ENCODE data around the gene DBP.

The DBP gene

DNA sequence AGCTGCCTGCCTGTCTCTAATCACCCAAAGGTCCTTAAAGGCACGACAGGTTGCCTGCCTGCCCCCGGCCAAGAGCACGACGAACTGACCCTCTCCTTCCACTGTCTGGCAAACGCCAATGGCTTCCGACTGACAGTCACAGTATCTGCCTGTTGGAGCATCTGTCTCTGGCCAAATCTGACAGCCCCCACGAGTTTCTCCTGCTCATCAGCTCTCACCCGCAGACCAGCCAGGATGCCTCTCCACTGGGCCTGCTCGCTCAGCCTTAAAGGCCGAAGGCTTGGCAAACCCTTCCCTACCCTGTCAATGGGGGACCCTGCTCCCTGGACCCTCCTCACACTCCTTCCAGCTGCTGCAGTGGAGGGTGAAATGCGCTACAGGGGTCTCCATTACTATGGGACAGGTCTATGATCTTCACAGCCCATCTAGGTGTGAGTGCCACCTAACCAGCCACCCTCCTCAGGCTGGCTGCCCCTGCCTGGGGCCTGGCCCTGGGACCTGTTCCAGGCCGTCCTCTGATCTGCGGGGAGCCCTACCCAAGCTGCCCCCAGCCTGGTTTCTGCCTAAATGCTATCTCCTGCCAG lies 23.2 kb downstream of the DBP start:
- ChIA-PET CTCF (interaction anchor here (0.5 to 0.9 kb wide), 2 partner anchors 21 to 299 kb away, joined by 3 read pairs; no protein-coding TSS in a partner anchor), POLR2A (interaction anchor here (0.6 to 3.8 kb wide), 8 partner anchors 9 to 27 kb away, joined by 3 to 28 read pairs (median 5); no protein-coding TSS in a partner anchor)
- no peak overlapping the region for H3K4me3 ChIP-seq (ENCODE audit: low read depth, low read length)
- no peaks in the 10 kb centered on the region for H3K9me3 ChIP-seq (ENCODE audit: control insufficient read depth, insufficient read depth, low read depth, low read length)
- TF ChIP-seq SCRT2 (tag by site-specific recombination; IDR thresholded peaks at IDR 0.05) (peak; percentile 81), SCRT1 (tag by site-specific recombination; IDR thresholded peaks at IDR 0.05; ENCODE audit: borderline replicate concordance) (0 out of 2 replicates have a peak, but pooled peaks have one; percentile 58), EGR2 (tag by site-specific recombination; IDR thresholded peaks at IDR 0.05; ENCODE audit: low read depth) (no peak)
- H3K36me3 ChIP-seq (ENCODE audit: control insufficient read depth in 2 of 2, insufficient read depth in 1 of 2, low read length in 2 of 2), result peaks cover 14 to 40% of the 10 kb centered on the region in 2 experiments
- peaks cover 27% of the 10 kb centered on the region for H3K4me1 ChIP-seq (ENCODE audit: control insufficient read depth, insufficient read depth, low read length)
- H3K27ac ChIP-seq (ENCODE audit: extremely low read depth, low read depth, low read length), result peak overlapping the region; percentile 100

DNA sequence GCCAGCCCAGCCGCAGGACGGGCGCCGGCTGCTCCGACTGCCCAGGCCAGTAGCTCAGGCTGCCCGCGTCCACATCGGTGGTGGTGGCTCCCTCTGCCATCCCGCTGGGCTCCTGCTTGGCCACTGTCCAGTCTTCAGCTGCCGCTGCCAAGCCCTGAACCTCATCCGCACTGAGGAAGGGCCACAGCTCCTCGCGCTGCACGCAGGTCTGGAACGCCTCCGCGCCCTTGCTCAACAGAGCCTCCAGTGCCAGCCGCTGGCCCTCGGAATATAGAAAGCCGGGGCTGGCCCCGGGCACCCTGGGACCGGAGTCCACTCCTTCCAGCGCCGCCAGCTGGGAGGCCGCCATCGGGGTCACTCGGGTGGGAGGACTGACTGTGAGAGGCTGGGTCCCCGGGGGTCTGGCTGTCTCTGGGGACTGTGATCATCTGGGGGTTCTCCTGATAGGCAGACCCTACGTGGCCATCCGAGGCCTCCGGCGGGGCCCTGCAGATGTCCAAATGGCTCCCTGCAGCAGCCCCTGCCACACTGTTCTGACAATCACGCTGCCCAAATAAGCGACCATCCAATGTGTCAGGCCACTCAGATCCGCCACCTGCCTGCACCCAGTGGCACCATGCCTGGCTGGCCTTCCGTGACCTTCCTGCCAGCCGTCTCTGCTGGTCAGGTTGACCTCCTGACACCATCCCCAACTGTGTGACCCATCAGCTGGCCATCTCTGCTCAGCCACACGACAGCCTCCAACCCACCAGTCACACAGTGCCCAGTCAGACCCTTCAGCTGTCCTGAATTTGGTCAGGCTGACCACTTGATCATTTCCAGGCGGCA lies 23.9 kb downstream of the DBP start:
- ChIA-PET CTCF (interaction anchor here (0.9 to 1.0 kb wide), 2 partner anchors 24 to 299 kb away, joined by 3 to 5 read pairs; no protein-coding TSS in a partner anchor), POLR2A (interaction anchor here (0.5 to 3.7 kb wide), 6 partner anchors 8 to 27 kb away, joined by 3 to 28 read pairs (median 4); no protein-coding TSS in a partner anchor)
- Histone ChIP-seq H3K9me3 (ENCODE audit: control insufficient read depth, insufficient read depth, low read depth, low read length) (no peaks in the 10 kb centered on the region), H3K4me3 (ENCODE audit: low read depth, low read length) (no peak overlapping the region), H3K4me1 (ENCODE audit: control insufficient read depth, insufficient read depth, low read length) (peaks cover 27% of the 10 kb centered on the region), H3K36me3 (ENCODE audit: control insufficient read depth in 2 of 2, insufficient read depth in 1 of 2, low read length in 2 of 2) (peaks cover 14 to 35% of the 10 kb centered on the region in 2 experiments), H3K27ac (ENCODE audit: extremely low read depth, low read depth, low read length) (peak overlapping the region; percentile 1; the same call in 1 of the 2 replicates)
- no peak for TF ChIP-seq ZNF2 (tag by site-specific recombination; IDR thresholded peaks at IDR 0.05)
- no peak for TF ChIP-seq ZFP3 (tag by site-specific recombination; IDR thresholded peaks at IDR 0.05; ENCODE audit: low read depth)
- no peak for TF ChIP-seq ZBTB48 (tag by site-specific recombination; IDR thresholded peaks at IDR 0.05)
- no peak for TF ChIP-seq ZEB2 (tag by site-specific recombination; IDR thresholded peaks at IDR 0.05)
- TF ChIP-seq, protein P1, sequence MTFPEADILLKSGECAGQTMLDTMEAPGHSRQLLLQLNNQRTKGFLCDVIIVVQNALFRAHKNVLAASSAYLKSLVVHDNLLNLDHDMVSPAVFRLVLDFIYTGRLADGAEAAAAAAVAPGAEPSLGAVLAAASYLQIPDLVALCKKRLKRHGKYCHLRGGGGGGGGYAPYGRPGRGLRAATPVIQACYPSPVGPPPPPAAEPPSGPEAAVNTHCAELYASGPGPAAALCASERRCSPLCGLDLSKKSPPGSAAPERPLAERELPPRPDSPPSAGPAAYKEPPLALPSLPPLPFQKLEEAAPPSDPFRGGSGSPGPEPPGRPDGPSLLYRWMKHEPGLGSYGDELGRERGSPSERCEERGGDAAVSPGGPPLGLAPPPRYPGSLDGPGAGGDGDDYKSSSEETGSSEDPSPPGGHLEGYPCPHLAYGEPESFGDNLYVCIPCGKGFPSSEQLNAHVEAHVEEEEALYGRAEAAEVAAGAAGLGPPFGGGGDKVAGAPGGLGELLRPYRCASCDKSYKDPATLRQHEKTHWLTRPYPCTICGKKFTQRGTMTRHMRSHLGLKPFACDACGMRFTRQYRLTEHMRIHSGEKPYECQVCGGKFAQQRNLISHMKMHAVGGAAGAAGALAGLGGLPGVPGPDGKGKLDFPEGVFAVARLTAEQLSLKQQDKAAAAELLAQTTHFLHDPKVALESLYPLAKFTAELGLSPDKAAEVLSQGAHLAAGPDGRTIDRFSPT (tag by site-specific recombination; IDR thresholded peaks at IDR 0.05), result peak; percentile 35
- TF ChIP-seq ZBTB7A (tag by site-specific recombination; IDR thresholded peaks at IDR 0.05; ENCODE audit: low read depth), result no peak
- TF ChIP-seq, protein P2, sequence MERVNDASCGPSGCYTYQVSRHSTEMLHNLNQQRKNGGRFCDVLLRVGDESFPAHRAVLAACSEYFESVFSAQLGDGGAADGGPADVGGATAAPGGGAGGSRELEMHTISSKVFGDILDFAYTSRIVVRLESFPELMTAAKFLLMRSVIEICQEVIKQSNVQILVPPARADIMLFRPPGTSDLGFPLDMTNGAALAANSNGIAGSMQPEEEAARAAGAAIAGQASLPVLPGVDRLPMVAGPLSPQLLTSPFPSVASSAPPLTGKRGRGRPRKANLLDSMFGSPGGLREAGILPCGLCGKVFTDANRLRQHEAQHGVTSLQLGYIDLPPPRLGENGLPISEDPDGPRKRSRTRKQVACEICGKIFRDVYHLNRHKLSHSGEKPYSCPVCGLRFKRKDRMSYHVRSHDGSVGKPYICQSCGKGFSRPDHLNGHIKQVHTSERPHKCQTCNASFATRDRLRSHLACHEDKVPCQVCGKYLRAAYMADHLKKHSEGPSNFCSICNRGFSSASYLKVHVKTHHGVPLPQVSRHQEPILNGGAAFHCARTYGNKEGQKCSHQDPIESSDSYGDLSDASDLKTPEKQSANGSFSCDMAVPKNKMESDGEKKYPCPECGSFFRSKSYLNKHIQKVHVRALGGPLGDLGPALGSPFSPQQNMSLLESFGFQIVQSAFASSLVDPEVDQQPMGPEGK (tag by site-specific recombination; IDR thresholded peaks at IDR 0.05), result no peak
- TF ChIP-seq ZBTB21 (tag by site-specific recombination; IDR thresholded peaks at IDR 0.05), result no peak
- TF ChIP-seq KLF10 (tag by site-specific recombination; IDR thresholded peaks at IDR 0.05), result no peak
- TF ChIP-seq PRDM1 (tag by site-specific recombination; IDR thresholded peaks at IDR 0.05), result no peak
- peak; percentile 75; the same call in 1 of the 2 replicates for TF ChIP-seq BCL11A (tag by site-specific recombination; IDR thresholded peaks at IDR 0.05; ENCODE audit: low read depth)
- TF ChIP-seq ZNF114 (tag by site-specific recombination; IDR thresholded peaks at IDR 0.05), result no peak
- TF ChIP-seq BCL11B (tag by site-specific recombination; IDR thresholded peaks at IDR 0.05; ENCODE audit: low read depth), result peak; percentile 90; the same call in 1 of the 2 replicates
- no peak for TF ChIP-seq MEIS1 (CRISPR knock-in tag; IDR thresholded peaks at IDR 0.05; ENCODE audit: borderline replicate concordance)
- TF ChIP-seq ZNF223 (tag by site-specific recombination; IDR thresholded peaks at IDR 0.05), result no peak
